HepG2 (cell line): ENCODE data around the gene TRPC1. TPM values are rescaled to one million over a fixed set of nuclear protein-coding genes. Genes with fewer than 3 reads are reported as not detected.

Source experiments
- HNF1B ChIP-seq: sonication (generic); formaldehyde crosslinking; IDR thresholded peaks from 2 replicates; pipeline ENCODE4 v1.5.1; 2020; ENCODE audit warnings: mild to moderate bottlenecking, moderate library complexity, missing genetic modification reagents
- HOMEZ ChIP-seq: IDR thresholded peaks from 2 replicates; pipeline ENCODE4 v1.6.1; 2016; ENCODE audit warnings: low read depth
- IKZF1 ChIP-seq: fragments of 450-650 bp; IDR thresholded peaks from 2 replicates; pipeline ENCODE4 v1.7.1; 2016
- ISL2 ChIP-seq: sonication (generic); formaldehyde crosslinking; IDR thresholded peaks from 2 replicates; pipeline ENCODE4 v1.5.0; 2020; ENCODE audit warnings: missing genetic modification reagents
- JDP2 ChIP-seq: sonication (generic); formaldehyde crosslinking; IDR thresholded peaks from 2 replicates; pipeline ENCODE4 v1.8.1; 2022; ENCODE audit warnings: missing genetic modification reagents, borderline replicate concordance
- NCOA5 ChIP-seq: sonication (generic); formaldehyde crosslinking; IDR thresholded peaks from 2 replicates; pipeline ENCODE4 v1.4.0; 2020; ENCODE audit warnings: missing genetic modification reagents
- NCOR1 ChIP-seq: fragments of 200-600 bp; sonication (generic); IDR thresholded peaks from 2 replicates; pipeline ENCODE4 v1.7.0; 2017; ENCODE audit warnings: antibody characterized with exemption, low read length, borderline replicate concordance
- PHB2 ChIP-seq: fragments of 450-650 bp; IDR thresholded peaks from 2 replicates; pipeline ENCODE4 v1.6.1; 2018; ENCODE audit not compliant: partially characterized antibody
- POLR2A ChIP-seq, 2 experiments: IDR thresholded peaks; 2 replicates each; pipeline ENCODE4 v1.6.1; 2011; ENCODE audit warnings: low read depth in 2 of 2, low read length in 2 of 2, mild to moderate bottlenecking in 1 of 2, moderate library complexity in 1 of 2; ENCODE audit not compliant: insufficient read depth in 1 of 2
- POLR2AphosphoS2 ChIP-seq: IDR thresholded peaks from 2 replicates; pipeline ENCODE4 v1.6.1; 2011; ENCODE audit warnings: low read depth, low read length, improper control_type of control experiment
- RARA ChIP-seq: IDR thresholded peaks from 2 replicates; pipeline ENCODE4 v1.6.1; 2016; ENCODE audit warnings: missing genetic modification reagents, missing compliant biosample characterization
- TAF15 ChIP-seq: fragments of 200-400 bp; formaldehyde crosslinking; IDR thresholded peaks from one replicate; pipeline ENCODE4 v1.6.1; 2018; ENCODE audit warnings: mild to moderate bottlenecking, low read depth, low read length; ENCODE audit not compliant: poor library complexity, severe bottlenecking
- TEAD3 ChIP-seq: optimal IDR thresholded peaks from 2 replicates; pipeline ENCODE3; 2016; ENCODE audit warnings: borderline replicate concordance
- ZNF234 ChIP-seq: sonication (generic); formaldehyde crosslinking; conservative IDR thresholded peaks from 2 replicates; pipeline ENCODE4 v1.5.1; 2020; ENCODE audit warnings: mild to moderate bottlenecking, missing genetic modification reagents
- ZNF263 ChIP-seq: sonication (generic); formaldehyde crosslinking; IDR thresholded peaks from 2 replicates; pipeline ENCODE4 v1.4.0; 2020; ENCODE audit warnings: missing genetic modification reagents
- ZNF276 ChIP-seq: sonication (generic); formaldehyde crosslinking; IDR thresholded peaks from 2 replicates; pipeline ENCODE4 v1.4.0; 2020; ENCODE audit warnings: mild to moderate bottlenecking, low read depth, missing genetic modification reagents
- ZNF337 ChIP-seq: sonication (generic); formaldehyde crosslinking; IDR thresholded peaks from 2 replicates; pipeline ENCODE4 v1.5.1; 2020; ENCODE audit warnings: missing genetic modification reagents, low read depth, mild to moderate bottlenecking, borderline replicate concordance
- ZNF468 ChIP-seq: sonication (generic); formaldehyde crosslinking; IDR thresholded peaks from 2 replicates; pipeline ENCODE4 v1.8.0; 2022; ENCODE audit warnings: mild to moderate bottlenecking, moderate library complexity, missing genetic modification reagents
- ZNF496 ChIP-seq: sonication (generic); formaldehyde crosslinking; IDR thresholded peaks from 2 replicates; pipeline ENCODE4 v1.8.1; 2023; ENCODE audit warnings: mild to moderate bottlenecking, moderate library complexity, missing genetic modification reagents; ENCODE audit not compliant: insufficient replicate concordance
- ZNF607 ChIP-seq: sonication (generic); formaldehyde crosslinking; IDR thresholded peaks from 2 replicates; pipeline ENCODE4 v1.5.1; 2020; ENCODE audit warnings: missing genetic modification reagents, mild to moderate bottlenecking, borderline replicate concordance
- polyA plus RNA-seq, 8 experiments: library from polyadenylated mRNA; depleted of rRNA in 3 of 8; stranded (reverse) in 7 of 8; unstranded in 1 of 8; fragments of >200 nt; fragmentation: Illumina TruSeq in 4 of 8; extraction: Trizol in 4 of 8; gene quantifications; 2 replicates each; pipeline versions ENCODE4 v1.2.1 to v1.2.3, GENCODE V29; 2011 to 2016; ENCODE audit warnings: low read depth in 4 of 8, missing spikeins in 1 of 8, mixed read lengths in 1 of 8; ENCODE audit not compliant: insufficient read depth in 1 of 8
- total RNA-seq, 5 experiments: library from RNA; depleted of rRNA; stranded (reverse); fragments of >200 nt; fragmentation: Illumina TruSeq; extraction: Trizol; gene quantifications; 2 replicates each; pipeline ENCODE4 v1.2.3, GENCODE V29; 2016; ENCODE audit warnings: low read depth in 1 of 5
- TF ChIP-seq, protein P1 (sequence below): IDR thresholded peaks from 2 replicates; pipeline ENCODE4 v1.6.1; 2016; ENCODE audit warnings: mild to moderate bottlenecking
- TF ChIP-seq, protein P2 (sequence below): sonication (generic); formaldehyde crosslinking; IDR thresholded peaks from 2 replicates; pipeline ENCODE4 v1.5.0; 2020; ENCODE audit warnings: missing genetic modification reagents
- TF ChIP-seq, protein P3 (sequence below): sonication (generic); formaldehyde crosslinking; IDR thresholded peaks from 2 replicates; pipeline ENCODE4 v1.4.0; 2020; ENCODE audit warnings: mild to moderate bottlenecking, missing genetic modification reagents

TRPC1 gene
- total and polyA plus RNA-seq, 2 of the 13 experiments (the other 11 are each of a cell fraction or from before 2014, with no cell fraction given) = 10.8 to 13.1 TPM

DNA sequence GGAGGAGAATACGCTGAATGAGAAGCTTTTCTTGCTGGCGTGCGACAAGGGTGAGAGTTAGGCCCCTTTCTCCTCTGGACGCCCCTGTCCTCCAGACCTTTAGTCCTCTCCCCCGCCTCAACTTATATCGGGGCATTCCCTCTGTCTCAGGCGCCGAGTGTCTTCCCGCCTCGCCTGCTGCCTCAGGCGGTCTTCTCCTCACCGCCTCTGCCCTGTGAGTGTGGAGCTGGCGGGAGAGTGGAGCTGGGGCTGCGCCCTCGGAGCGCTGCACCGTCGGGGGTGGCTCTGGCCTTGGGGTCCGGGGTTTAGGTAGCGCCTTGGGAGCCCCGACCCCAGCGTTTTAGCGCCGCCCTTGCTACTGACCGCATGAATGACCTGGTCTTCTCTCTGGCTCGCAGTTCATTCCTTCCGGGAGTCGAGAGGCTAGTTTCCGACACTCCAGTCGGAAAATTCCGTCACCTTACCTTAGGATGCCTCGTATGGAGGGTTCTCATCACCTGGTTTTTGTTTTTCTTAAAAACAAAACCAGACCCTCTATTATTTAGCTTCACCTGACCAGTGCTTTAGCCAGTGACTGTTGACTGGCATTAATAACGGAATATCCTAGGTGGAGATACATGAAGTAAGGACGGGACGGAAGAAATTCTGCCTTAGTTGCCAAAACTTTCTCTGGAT lies 985 bp downstream of the TRPC1 start (continued):
- TF ChIP-seq, protein P1, sequence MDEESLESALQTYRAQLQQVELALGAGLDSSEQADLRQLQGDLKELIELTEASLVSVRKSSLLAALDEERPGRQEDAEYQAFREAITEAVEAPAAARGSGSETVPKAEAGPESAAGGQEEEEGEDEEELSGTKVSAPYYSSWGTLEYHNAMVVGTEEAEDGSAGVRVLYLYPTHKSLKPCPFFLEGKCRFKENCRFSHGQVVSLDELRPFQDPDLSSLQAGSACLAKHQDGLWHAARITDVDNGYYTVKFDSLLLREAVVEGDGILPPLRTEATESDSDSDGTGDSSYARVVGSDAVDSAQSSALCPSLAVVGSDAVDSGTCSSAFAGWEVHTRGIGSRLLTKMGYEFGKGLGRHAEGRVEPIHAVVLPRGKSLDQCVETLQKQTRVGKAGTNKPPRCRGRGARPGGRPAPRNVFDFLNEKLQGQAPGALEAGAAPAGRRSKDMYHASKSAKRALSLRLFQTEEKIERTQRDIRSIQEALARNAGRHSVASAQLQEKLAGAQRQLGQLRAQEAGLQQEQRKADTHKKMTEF (CRISPR knock-in tag) = no peak; the same call in 1 of the 2 replicates
- peak; percentile 62 to 74 for TF ChIP-seq POLR2A (IDR thresholded peaks at IDR 0.05; ENCODE audit: insufficient read depth in 1 of 2, low read depth in 2 of 2, low read length in 2 of 2)
- no peak for TF ChIP-seq TAF15
- TF ChIP-seq, protein P2, sequence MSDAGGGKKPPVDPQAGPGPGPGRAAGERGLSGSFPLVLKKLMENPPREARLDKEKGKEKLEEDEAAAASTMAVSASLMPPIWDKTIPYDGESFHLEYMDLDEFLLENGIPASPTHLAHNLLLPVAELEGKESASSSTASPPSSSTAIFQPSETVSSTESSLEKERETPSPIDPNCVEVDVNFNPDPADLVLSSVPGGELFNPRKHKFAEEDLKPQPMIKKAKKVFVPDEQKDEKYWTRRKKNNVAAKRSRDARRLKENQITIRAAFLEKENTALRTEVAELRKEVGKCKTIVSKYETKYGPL (CRISPR knock-in tag) = 0 out of 2 replicates have a peak, but pooled peaks have one; percentile 26
- TF ChIP-seq ZNF496 (CRISPR knock-in tag) = no peak
- no peak; the same call in none of the 2 replicates for TF ChIP-seq HOMEZ (CRISPR knock-in tag)
- TF ChIP-seq NCOR1 = no peak; the same call in 1 of the 2 replicates
- TF ChIP-seq JDP2 = no peak
- TF ChIP-seq ZNF263 (CRISPR knock-in tag) = peak; percentile 7; the same call in 1 of the 2 replicates
- no peak for TF ChIP-seq IKZF1
- peak; percentile 73 for TF ChIP-seq HNF1B (CRISPR knock-in tag)
- TF ChIP-seq TEAD3 (CRISPR knock-in tag) = no peak
- TF ChIP-seq ZNF468 (CRISPR knock-in tag) = no peak
- TF ChIP-seq ISL2 = 0 out of 2 replicates have a peak, but pooled peaks have one; percentile 42
- TF ChIP-seq ZNF337 (CRISPR knock-in tag) = peak; percentile 69; the same call in 1 of the 2 replicates
- TF ChIP-seq, protein P3, sequence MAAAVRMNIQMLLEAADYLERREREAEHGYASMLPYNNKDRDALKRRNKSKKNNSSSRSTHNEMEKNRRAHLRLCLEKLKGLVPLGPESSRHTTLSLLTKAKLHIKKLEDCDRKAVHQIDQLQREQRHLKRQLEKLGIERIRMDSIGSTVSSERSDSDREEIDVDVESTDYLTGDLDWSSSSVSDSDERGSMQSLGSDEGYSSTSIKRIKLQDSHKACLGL (CRISPR knock-in tag) = 0 out of 2 replicates have a peak, but pooled peaks have one; percentile 8
- TF ChIP-seq ZNF607 (CRISPR knock-in tag) = peak; percentile 78; the same call in 1 of the 2 replicates
- TF ChIP-seq NCOA5 (CRISPR knock-in tag) = no peak
- TF ChIP-seq PHB2 = no peak
- no peak for TF ChIP-seq POLR2AphosphoS2
- TF ChIP-seq ZNF276 (CRISPR knock-in tag) = no peak
- TF ChIP-seq RARA (CRISPR knock-in tag) = no peak; the same call in 1 of the 2 replicates
- no peak for TF ChIP-seq ZNF234
